IMR-90 (cell line): ENCODE results near the gene CEACAM21. TPM values are rescaled to one million over a fixed set of nuclear protein-coding genes. Genes with fewer than 3 reads are reported as not detected.

Experiments used
- ATAC-seq: fragments of 200-7000 bp; cut with Tn5 transposase; 2 replicates; pipeline ENCODE4 v1.9.1; 2020; ENCODE audit warnings: low read depth, mild to moderate bottlenecking, moderate library complexity
- BruUV-seq: library from RNA; stranded (reverse); fragments of 400-500 nt; replicated peaks from 2 replicates; lab custom pipeline; 2021; lab: Mats Ljungman, UMichigan
- CTCF ChIA-PET: fragments of 300-600 bp; formaldehyde crosslinking; extraction: SDS; loops from one replicate; lab custom pipeline; 2021; ENCODE audit warnings: antibody characterized with exemption; lab: Yijun Ruan, JAX
- POLR2A ChIA-PET: fragments of 300-600 bp; sonication (Branson Sonifier 250); formaldehyde crosslinking; loops from one replicate; lab custom pipeline; 2022; ENCODE audit warnings: antibody characterized with exemption; ENCODE audit not compliant: unreplicated experiment; lab: Charles Lee
- DNase-seq: peaks from one replicate; pipeline ENCODE4 v3.0.0; 2013
- H2AFZ ChIP-seq: replicated peaks from 2 replicates; pipeline ENCODE3; 2013; ENCODE audit warnings: low read length, mild to moderate bottlenecking; ENCODE audit not compliant: poor library complexity
- H2AK5ac ChIP-seq: 2 replicates; pipeline ENCODE4 v1.6.1; 2013; ENCODE audit warnings: low read depth, low read length, inconsistent platforms
- H2AK9ac ChIP-seq: replicated peaks from 2 replicates; pipeline ENCODE3; 2013; ENCODE audit warnings: mild to moderate bottlenecking, low read depth, low read length, moderate library complexity; ENCODE audit not compliant: poor library complexity
- H2BK120ac ChIP-seq: 2 replicates; pipeline ENCODE4 v1.6.1; 2013; ENCODE audit warnings: low read depth, low read length, inconsistent platforms
- H2BK15ac ChIP-seq: 3 replicates; pipeline ENCODE4 v1.6.1; 2013; ENCODE audit warnings: low read depth, low read length, inconsistent platforms
- H2BK20ac ChIP-seq: 2 replicates; pipeline ENCODE4 v1.6.1; 2013; ENCODE audit warnings: low read depth, mild to moderate bottlenecking, inconsistent platforms, low read length, moderate library complexity
- H2BK5ac ChIP-seq: 2 replicates; pipeline ENCODE4 v1.6.1; 2013; ENCODE audit warnings: mild to moderate bottlenecking, low read depth, low read length, inconsistent platforms; ENCODE audit not compliant: poor library complexity, severe bottlenecking
- H3K14ac ChIP-seq: replicated peaks from 2 replicates; pipeline ENCODE4 v1.6.1; 2013; ENCODE audit warnings: low read depth, low read length, inconsistent platforms
- H3K18ac ChIP-seq: 2 replicates; pipeline ENCODE4 v1.6.1; 2013; ENCODE audit warnings: low read depth, low read length, control low read depth
- H3K23ac ChIP-seq: 2 replicates; pipeline ENCODE4 v1.6.1; 2013; ENCODE audit warnings: low read depth, low read length, inconsistent platforms
- H3K27ac ChIP-seq: 2 replicates; pipeline ENCODE4 v1.5.1; 2013; ENCODE audit warnings: mild to moderate bottlenecking, control low read depth, low read length; ENCODE audit not compliant: insufficient read depth
- H3K27me3 ChIP-seq: 2 replicates; pipeline ENCODE4 v1.6.1; 2013; ENCODE audit warnings: low read length; ENCODE audit not compliant: control insufficient read depth, insufficient read depth
- H3K36me3 ChIP-seq: 2 replicates; pipeline ENCODE4 v1.6.1; 2013; ENCODE audit warnings: low read length, mixed read lengths; ENCODE audit not compliant: control insufficient read depth, insufficient read depth
- H3K4ac ChIP-seq: 2 replicates; pipeline ENCODE4 v1.6.1; 2013; ENCODE audit warnings: low read depth, low read length, inconsistent platforms
- H3K4me1 ChIP-seq: 2 replicates; pipeline ENCODE4 v1.6.1; 2013; ENCODE audit warnings: low read length, mixed read lengths; ENCODE audit not compliant: control insufficient read depth, insufficient read depth
- H3K4me2 ChIP-seq: 2 replicates; pipeline ENCODE4 v1.6.1; 2013; ENCODE audit warnings: low read depth, mild to moderate bottlenecking, control low read depth, low read length, moderate library complexity
- H3K4me3 ChIP-seq: 2 replicates; pipeline ENCODE4 v1.5.1; 2013; ENCODE audit warnings: low read depth, mild to moderate bottlenecking, control low read depth, low read length, moderate library complexity; ENCODE audit not compliant: insufficient read depth
- H3K56ac ChIP-seq: 2 replicates; pipeline ENCODE4 v1.6.1; 2013; ENCODE audit warnings: low read length, inconsistent platforms; ENCODE audit not compliant: insufficient read depth; ENCODE audit errors: extremely low read depth
- H3K79me1 ChIP-seq, 2 experiments: 2 replicates each; pipeline ENCODE4 v1.6.1; 2013; ENCODE audit warnings: low read length in 2 of 2, inconsistent platforms in 1 of 2, low read depth in 1 of 2
- H3K9ac ChIP-seq: 2 replicates; pipeline ENCODE4 v1.6.1; 2013; ENCODE audit warnings: low read depth, low read length, control low read depth
- H3K9me1 ChIP-seq: 2 replicates; pipeline ENCODE4 v1.6.1; 2013; ENCODE audit warnings: low read length, inconsistent platforms; ENCODE audit not compliant: insufficient read depth
- H3K9me3 ChIP-seq: 2 replicates; pipeline ENCODE4 v1.6.1; 2013; ENCODE audit warnings: low read length; ENCODE audit not compliant: control insufficient read depth, insufficient read depth
- H4K20me1 ChIP-seq: 2 replicates; pipeline ENCODE4 v1.6.1; 2013; ENCODE audit warnings: low read length, inconsistent platforms; ENCODE audit not compliant: insufficient read depth
- H4K5ac ChIP-seq: 2 replicates; pipeline ENCODE4 v1.6.1; 2013; ENCODE audit warnings: mild to moderate bottlenecking, low read depth, low read length, control low read depth
- H4K8ac ChIP-seq, 2 experiments: 2 replicates each; pipeline ENCODE4 v1.6.1; 2013; ENCODE audit warnings: low read depth in 2 of 2, low read length in 2 of 2, control low read depth in 1 of 2, inconsistent platforms in 1 of 2
- H4K91ac ChIP-seq: 2 replicates; pipeline ENCODE4 v1.6.1; 2013; ENCODE audit warnings: low read depth, low read length, inconsistent platforms; ENCODE audit not compliant: insufficient read depth
- CEBPB ChIP-seq: IDR thresholded peaks from 2 replicates; pipeline ENCODE4 v1.6.1; 2012; ENCODE audit warnings: low read depth, low read length, improper control_type of control experiment
- MAFK ChIP-seq: IDR thresholded peaks from 2 replicates; pipeline ENCODE4 v1.6.1; 2012; ENCODE audit warnings: low read depth, low read length, improper control_type of control experiment
- NFE2L2 ChIP-seq: fragments of 150-350 bp; IDR thresholded peaks from 2 replicates; pipeline ENCODE4 v1.6.1; 2016; ENCODE audit warnings: low read depth, mild to moderate bottlenecking, low read length
- RAD21 ChIP-seq: IDR thresholded peaks from 2 replicates; pipeline ENCODE4 v1.6.1; 2012; ENCODE audit warnings: low read length, improper control_type of control experiment
- RCOR1 ChIP-seq: IDR thresholded peaks from 2 replicates; pipeline ENCODE4 v1.6.1; 2012; ENCODE audit warnings: mild to moderate bottlenecking, low read length, improper control_type of control experiment; ENCODE audit not compliant: insufficient replicate concordance
- RFX5 ChIP-seq: IDR thresholded peaks from 2 replicates; pipeline ENCODE4 v1.8.0; 2012; ENCODE audit warnings: low read depth, mild to moderate bottlenecking, low read length, moderate library complexity
- WGBS, 2 experiments: methylation state at CpG; one replicate each; pipeline versions ENCODE4 v1.1.5 to v1.1.7; 2013; ENCODE audit warnings: missing lambda C conversion rate in 2 of 2; ENCODE audit not compliant: insufficient read length in 1 of 2; ENCODE audit errors: extremely low coverage in 2 of 2; 5-methylcytosine and 5-hydroxymethylcytosine counted together
- dilution Hi-C: fragments of 300-500 bp; cut with HindIII; formaldehyde crosslinking; loops from one replicate; pipeline ENCODE4 v1.14.3; 2018; ENCODE audit warnings: low sequenced_read_pairs; ENCODE audit not compliant: unreplicated experiment
- in situ Hi-C: fragments of 300-500 bp; cut with MboI; formaldehyde crosslinking; loops from 3 replicates; pipeline ENCODE4 v1.14.3; 2019; ENCODE audit warnings: low sequenced_read_pairs, inconsistent platforms, mixed read lengths
- intact Hi-C: fragments of 100-400 bp; cut with micrococcal nuclease; formaldehyde crosslinking; loops from 2 replicates; pipeline ENCODE4 v1.10.0; 2022
- polyA plus RNA-seq, 3 experiments: library from polyadenylated mRNA; depleted of rRNA; stranded (reverse); fragments of >200 nt; gene quantifications; 2 replicates each; pipeline ENCODE4 v1.2.3, GENCODE V29; 2012; ENCODE audit warnings: low replicate concordance in 1 of 3
- total RNA-seq: library from RNA; depleted of rRNA; stranded (reverse); fragments of >200 nt; gene quantifications from 2 replicates; pipeline ENCODE4 v1.2.3, GENCODE V29; 2012
- TF ChIP-seq, protein P1 (sequence below): fragments of 150-350 bp; IDR thresholded peaks from 2 replicates; pipeline ENCODE4 v1.6.1; 2017; ENCODE audit warnings: mild to moderate bottlenecking, antibody characterized with exemption, low read length, low read depth
- TF ChIP-seq, protein P2 (sequence below): conservative IDR thresholded peaks from 2 replicates; pipeline ENCODE4 v1.5.1; 2012; ENCODE audit warnings: mild to moderate bottlenecking, low read depth, low read length, improper control_type of control experiment

Gene CEACAM21
- total and polyA plus RNA-seq, 2 of the 4 experiments (the other 2 are of a cell fraction), result not detected

DNA sequence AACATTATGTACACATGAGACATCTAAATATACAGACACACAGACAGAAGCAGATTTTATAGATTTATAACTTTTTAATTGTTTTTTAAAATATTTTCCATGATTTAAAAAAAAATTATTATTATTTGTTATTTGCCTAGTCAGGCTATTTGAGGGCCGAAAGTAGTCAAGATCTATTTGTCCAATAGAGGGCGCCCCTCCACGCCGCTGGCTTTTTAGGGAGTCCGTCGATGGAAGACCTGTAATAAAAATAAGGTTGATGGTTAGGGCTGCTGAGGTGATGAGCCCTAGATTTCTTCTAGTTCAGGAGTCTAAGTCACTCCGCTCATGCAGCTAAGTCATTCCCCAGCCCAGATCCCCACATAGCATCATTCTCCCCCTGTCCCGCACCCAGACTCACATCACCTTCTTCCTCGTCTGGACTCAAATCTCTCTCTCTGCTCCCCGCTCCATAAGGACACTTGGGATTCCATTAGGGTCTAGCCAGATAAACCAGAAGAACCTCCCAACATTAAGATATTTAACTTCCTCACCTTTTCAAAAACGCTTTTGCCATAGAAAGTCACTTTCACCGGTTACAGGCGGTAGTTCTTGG is 33.9 kb upstream of the CEACAM21 start:
- Histone ChIP-seq H3K56ac (no peak overlapping the region), H4K91ac (no peak overlapping the region), H2AK5ac (no peak overlapping the region), H4K8ac (no peak overlapping the region), H3K9ac (no peak overlapping the region), H3K9me3 (no peaks in the 10 kb centered on the region), H3K4ac (no peak overlapping the region), H2BK120ac (no peak overlapping the region), H2BK20ac (no peak overlapping the region), H3K36me3 (no peaks in the 10 kb centered on the region), H2BK5ac (no peak overlapping the region), H3K23ac (no peak overlapping the region), H3K4me3 (no peak overlapping the region), H3K27ac (no peak overlapping the region), H3K4me1 (no peaks in the 10 kb centered on the region), H3K9me1 (no peaks in the 10 kb centered on the region), H2AK9ac (no peak overlapping the region), H3K27me3 (peaks cover 25% of the 10 kb centered on the region), H2BK15ac (no peak overlapping the region), H4K20me1 (no peaks in the 10 kb centered on the region), H3K79me1 (no peaks in the 10 kb centered on the region), H3K14ac (no peak overlapping the region), H3K18ac (no peak overlapping the region), H2AFZ (no peak overlapping the region), H3K4me2 (no peak overlapping the region), H4K5ac (no peak overlapping the region)
- ChIA-PET POLR2A (no interaction called here), CTCF (no interaction called here)
- ATAC-seq (no peak), DNase-seq (peak; percentile 4)
- intact Hi-C loops (no loop called here), in situ Hi-C loops (no loop called here), dilution Hi-C loops (no loop called here)
- TF ChIP-seq RCOR1 (no peak), RFX5 (no peak), RAD21 (peak; percentile 16; the same call in 1 of the 2 replicates), CEBPB (no peak), NFE2L2 (no peak), MAFK (peak; percentile 51)
- TF ChIP-seq, protein P1, sequence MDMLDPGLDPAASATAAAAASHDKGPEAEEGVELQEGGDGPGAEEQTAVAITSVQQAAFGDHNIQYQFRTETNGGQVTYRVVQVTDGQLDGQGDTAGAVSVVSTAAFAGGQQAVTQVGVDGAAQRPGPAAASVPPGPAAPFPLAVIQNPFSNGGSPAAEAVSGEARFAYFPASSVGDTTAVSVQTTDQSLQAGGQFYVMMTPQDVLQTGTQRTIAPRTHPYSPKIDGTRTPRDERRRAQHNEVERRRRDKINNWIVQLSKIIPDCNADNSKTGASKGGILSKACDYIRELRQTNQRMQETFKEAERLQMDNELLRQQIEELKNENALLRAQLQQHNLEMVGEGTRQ, result no peak
- TF ChIP-seq, protein P2, sequence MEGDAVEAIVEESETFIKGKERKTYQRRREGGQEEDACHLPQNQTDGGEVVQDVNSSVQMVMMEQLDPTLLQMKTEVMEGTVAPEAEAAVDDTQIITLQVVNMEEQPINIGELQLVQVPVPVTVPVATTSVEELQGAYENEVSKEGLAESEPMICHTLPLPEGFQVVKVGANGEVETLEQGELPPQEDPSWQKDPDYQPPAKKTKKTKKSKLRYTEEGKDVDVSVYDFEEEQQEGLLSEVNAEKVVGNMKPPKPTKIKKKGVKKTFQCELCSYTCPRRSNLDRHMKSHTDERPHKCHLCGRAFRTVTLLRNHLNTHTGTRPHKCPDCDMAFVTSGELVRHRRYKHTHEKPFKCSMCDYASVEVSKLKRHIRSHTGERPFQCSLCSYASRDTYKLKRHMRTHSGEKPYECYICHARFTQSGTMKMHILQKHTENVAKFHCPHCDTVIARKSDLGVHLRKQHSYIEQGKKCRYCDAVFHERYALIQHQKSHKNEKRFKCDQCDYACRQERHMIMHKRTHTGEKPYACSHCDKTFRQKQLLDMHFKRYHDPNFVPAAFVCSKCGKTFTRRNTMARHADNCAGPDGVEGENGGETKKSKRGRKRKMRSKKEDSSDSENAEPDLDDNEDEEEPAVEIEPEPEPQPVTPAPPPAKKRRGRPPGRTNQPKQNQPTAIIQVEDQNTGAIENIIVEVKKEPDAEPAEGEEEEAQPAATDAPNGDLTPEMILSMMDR, result peak; percentile 39
- 71% methylated on average over 6 of the region's 13 CpGs; no CpG with 5 or more reads in 1 of the 2 experiments for WGBS, 2 experiments
- no TSS peak for BruUV-seq
